Colonic mucosa (tissue), 4 donors: ENCODE results near the gene IL4I1. TPM values are rescaled to one million over a fixed set of nuclear protein-coding genes. Genes with fewer than 3 reads are reported as not detected.
"Not testable (repeated sequence)": the region's sequence is repeated elsewhere in the genome, so short reads cannot be mapped to it uniquely, and the experiment has no call there.

Source experiments
- DNase-seq: peaks from one replicate; pipeline ENCODE4 v3.0.0-alpha.2; 2020
- H3K27ac ChIP-seq: fragments of 200-600 bp; one replicate; pipeline ENCODE4 v1.8.0; 2021
- H3K27me3 ChIP-seq: fragments of 200-600 bp; one replicate; pipeline ENCODE4 v1.8.0; 2021
- H3K36me3 ChIP-seq: fragments of 200-600 bp; one replicate; pipeline ENCODE4 v1.8.0; 2021
- H3K4me1 ChIP-seq: fragments of 200-600 bp; one replicate; pipeline ENCODE4 v1.8.0; 2021; ENCODE audit warnings: mild to moderate bottlenecking
- H3K4me3 ChIP-seq: fragments of 200-600 bp; one replicate; pipeline ENCODE4 v1.8.0; 2021
- H3K9ac ChIP-seq, 2 donors: one replicate each; pipeline ENCODE4 v1.7.0; 2013; ENCODE audit warnings: control low read depth in 2 of 2, low read depth in 2 of 2, low read length in 2 of 2
- H3K9me3 ChIP-seq: fragments of 200-600 bp; one replicate; pipeline ENCODE4 v1.8.0; 2021
- intact Hi-C: fragments of 100-400 bp; cut with DNase I; formaldehyde crosslinking; loops from one replicate; pipeline ENCODE4 v1.14.1; 2022
- total RNA-seq, 2 donors: library from RNA; stranded (reverse); fragmentation: NEBNext Ultra II Directional in 1 of 2; extraction: Animal tissue kit (Norgen Biotek cat#: 25700) in 1 of 2; gene quantifications; one replicate each; pipeline ENCODE4 v1.2.1, GENCODE V29; 2021
- TF ChIP-seq, protein P1 (sequence below): fragments of 200-600 bp; IDR thresholded peaks from one replicate; pipeline ENCODE4 v1.8.0; 2022; ENCODE audit warnings: antibody characterized with exemption, mild to moderate bottlenecking
- donor health status: healthy.
- donor health status: DM: no; HTN: no; CAD: no.
- donor health status: DM: no; HTN: no; CAD: no.

Gene IL4I1
- total RNA-seq, 2 donors from 2014 or later, result 1.0 to 2.4 TPM

- Histone ChIP-seq H3K4me3 (no peak overlapping the region), H3K27me3 (no peaks in the 10 kb centered on the region), H3K36me3 (peaks cover 8% of the 10 kb centered on the region), H3K27ac (no peak overlapping the region), H3K9me3 (no peaks in the 10 kb centered on the region), H3K9ac (no peak overlapping the region), H3K4me1 (peaks cover 7% of the 10 kb centered on the region)
- TF ChIP-seq, protein P1, sequence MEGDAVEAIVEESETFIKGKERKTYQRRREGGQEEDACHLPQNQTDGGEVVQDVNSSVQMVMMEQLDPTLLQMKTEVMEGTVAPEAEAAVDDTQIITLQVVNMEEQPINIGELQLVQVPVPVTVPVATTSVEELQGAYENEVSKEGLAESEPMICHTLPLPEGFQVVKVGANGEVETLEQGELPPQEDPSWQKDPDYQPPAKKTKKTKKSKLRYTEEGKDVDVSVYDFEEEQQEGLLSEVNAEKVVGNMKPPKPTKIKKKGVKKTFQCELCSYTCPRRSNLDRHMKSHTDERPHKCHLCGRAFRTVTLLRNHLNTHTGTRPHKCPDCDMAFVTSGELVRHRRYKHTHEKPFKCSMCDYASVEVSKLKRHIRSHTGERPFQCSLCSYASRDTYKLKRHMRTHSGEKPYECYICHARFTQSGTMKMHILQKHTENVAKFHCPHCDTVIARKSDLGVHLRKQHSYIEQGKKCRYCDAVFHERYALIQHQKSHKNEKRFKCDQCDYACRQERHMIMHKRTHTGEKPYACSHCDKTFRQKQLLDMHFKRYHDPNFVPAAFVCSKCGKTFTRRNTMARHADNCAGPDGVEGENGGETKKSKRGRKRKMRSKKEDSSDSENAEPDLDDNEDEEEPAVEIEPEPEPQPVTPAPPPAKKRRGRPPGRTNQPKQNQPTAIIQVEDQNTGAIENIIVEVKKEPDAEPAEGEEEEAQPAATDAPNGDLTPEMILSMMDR, result no peak
- intact Hi-C loops, result no loop called here
- DNase-seq, result no peak
These were observed 29.8 kb upstream of the IL4I1 start for GRCh38 chr19:49926515-49926914.

DNA sequence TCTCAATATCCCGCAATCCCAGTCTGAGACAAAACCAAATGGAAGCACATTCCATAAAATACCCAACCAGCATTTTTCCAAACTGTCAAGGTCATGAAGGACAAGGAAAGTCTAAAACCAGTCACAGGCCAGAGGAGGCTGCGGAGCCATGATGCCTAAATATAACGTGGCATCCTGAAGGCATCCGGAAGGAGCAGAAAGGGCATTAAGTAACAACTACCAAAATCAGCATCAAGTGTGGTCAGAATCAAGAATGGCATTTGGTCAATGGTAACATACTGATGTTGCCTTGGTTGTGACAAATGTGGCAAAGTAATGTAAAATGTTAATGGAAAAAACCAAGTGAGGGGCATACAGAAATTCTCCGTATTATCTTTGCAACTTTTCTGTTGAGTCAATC is 28.8 kb upstream of the IL4I1 start:
- Histone ChIP-seq H3K27me3 (no peaks in the 10 kb centered on the region), H3K36me3 (peaks cover 8% of the 10 kb centered on the region), H3K27ac (no peak overlapping the region), H3K9ac (no peak overlapping the region), H3K9me3 (no peaks in the 10 kb centered on the region), H3K4me1 (peaks cover 7% of the 10 kb centered on the region), H3K4me3 (no peak overlapping the region)
- intact Hi-C loops, result no loop called here
- TF ChIP-seq, protein P1, result no peak
- DNase-seq, result no peak

GRCh38 chr19:49924881-49925210 is 28.2 kb upstream of the IL4I1 start:
- intact Hi-C loops, H3K9me3 ChIP-seq, H3K27me3 ChIP-seq, H3K27ac ChIP-seq, H3K36me3 ChIP-seq, DNase-seq, H3K9ac ChIP-seq, H3K4me3 ChIP-seq, H3K4me1 ChIP-seq: not testable (repeated sequence)

DNA sequence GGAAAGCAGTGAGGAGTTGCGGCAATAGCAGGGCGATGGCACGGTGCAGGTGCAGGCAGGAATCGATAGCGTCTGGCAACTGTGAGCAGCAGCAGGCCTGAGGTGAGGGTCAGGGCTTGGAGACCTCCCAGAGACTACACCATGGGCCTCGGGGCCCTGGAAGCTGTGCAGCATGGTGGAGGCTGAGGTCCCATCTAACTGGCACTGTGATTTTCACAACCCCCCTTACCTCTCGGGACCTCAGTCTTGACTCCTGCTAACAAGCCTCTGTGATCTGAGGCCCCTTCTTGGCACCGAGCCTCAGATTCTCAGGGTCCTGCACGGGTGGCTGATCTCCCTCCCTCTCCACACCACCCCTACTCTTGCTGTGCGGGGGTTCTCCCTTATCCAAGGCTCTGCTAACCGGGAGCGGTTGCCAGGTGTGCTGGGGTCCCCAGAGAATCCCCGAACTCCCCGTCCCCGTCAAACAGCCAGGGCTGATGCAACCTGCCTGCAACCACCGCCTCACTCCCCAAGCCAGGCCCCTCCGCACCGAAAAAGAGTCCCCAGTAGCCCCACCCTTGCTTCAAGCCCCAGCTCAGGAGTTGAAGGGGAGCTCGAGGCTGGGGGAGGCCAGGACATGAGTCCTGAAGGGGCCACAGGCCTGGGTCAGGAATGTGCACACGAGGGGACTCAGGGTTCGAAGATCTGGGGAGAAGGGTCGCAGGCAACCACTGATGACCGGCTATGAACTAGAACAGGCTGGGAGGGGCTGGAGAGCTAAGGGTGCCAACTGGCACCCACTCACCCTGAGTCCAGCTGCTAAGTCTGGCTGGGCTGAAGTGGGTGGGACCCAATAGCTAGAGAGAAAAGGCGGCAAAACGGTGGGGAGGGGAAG is 27.6 kb upstream of the IL4I1 start:
- Histone ChIP-seq H3K9me3 (no peaks in the 10 kb centered on the region), H3K27ac (no peak overlapping the region), H3K36me3 (peaks cover 8% of the 10 kb centered on the region), H3K27me3 (no peaks in the 10 kb centered on the region), H3K4me1 (peaks cover 7% of the 10 kb centered on the region), H3K9ac (no peak overlapping the region), H3K4me3 (no peak overlapping the region)
- intact Hi-C loops, result no loop called here
- no peak for DNase-seq
- TF ChIP-seq, protein P1, result no peak

DNA sequence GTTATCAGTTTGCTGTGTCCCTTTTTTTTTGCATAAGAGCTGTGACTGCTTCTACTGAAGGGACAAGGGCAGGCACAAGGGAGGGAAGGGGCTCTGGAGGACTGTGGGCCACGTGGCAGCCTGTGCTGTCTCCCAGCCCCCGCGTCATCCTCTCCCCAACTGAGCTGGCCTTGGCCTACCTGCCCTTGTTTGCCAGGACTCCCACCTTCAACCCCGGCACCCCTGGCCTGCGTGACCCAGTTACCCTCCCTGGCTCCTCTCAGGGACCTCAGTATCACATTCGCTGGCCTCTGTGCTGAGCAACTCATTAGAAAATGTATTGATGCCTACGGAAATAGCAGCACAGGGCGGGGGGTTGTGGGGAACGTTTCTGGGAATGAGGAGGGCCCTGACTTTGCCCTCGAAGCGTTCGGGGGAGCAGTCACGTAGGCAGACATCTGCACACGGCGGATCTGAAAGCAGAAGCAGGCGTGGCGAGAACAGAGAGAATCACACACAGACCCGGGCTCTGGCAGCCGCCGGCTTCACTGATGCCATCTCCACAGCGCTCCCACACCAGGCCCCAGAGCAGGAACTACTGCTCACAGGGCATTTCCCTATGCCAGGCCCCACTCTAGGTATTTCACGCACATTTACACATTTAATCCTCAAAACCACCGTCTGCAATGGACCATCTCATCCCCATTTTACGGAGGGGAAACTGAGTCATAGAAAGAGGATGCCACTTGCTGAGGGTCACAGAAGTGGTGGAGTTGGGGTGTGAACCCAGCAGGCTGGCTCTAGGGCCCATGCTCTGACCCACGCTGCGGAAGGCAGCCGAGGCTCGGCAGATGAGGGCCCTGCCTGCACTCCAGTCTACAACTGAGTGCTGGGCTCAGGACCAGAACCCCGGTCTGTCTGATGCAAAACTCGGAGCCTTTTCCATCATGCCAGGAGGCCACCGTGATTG is 26.6 kb upstream of the IL4I1 start:
- H3K4me3 ChIP-seq, result no peak overlapping the region
- peaks cover 8% of the 10 kb centered on the region for H3K36me3 ChIP-seq
- DNase-seq, result no peak
- intact Hi-C loops, result no loop called here
- no peaks in the 10 kb centered on the region for H3K27me3 ChIP-seq
- no peaks in the 10 kb centered on the region for H3K9me3 ChIP-seq
- no peak overlapping the region for H3K27ac ChIP-seq
- TF ChIP-seq, protein P1, result no peak
- H3K9ac ChIP-seq, result no peak overlapping the region
- peaks cover 7% of the 10 kb centered on the region for H3K4me1 ChIP-seq
